GM19193 (cell line): Measurements from ENCODE around the gene RBCK1.

Experiments
- POLR2A ChIP-seq: IDR thresholded peaks from 4 replicates; pipeline ENCODE4 v1.6.1; 2011; ENCODE audit not compliant: insufficient read depth, insufficient read length; ENCODE audit errors: extremely low read depth

RBCK1 gene

GRCh38 chr20:432677-433299, 24.7 kb downstream of the RBCK1 start:
- TF ChIP-seq POLR2A, result no peak

DNA sequence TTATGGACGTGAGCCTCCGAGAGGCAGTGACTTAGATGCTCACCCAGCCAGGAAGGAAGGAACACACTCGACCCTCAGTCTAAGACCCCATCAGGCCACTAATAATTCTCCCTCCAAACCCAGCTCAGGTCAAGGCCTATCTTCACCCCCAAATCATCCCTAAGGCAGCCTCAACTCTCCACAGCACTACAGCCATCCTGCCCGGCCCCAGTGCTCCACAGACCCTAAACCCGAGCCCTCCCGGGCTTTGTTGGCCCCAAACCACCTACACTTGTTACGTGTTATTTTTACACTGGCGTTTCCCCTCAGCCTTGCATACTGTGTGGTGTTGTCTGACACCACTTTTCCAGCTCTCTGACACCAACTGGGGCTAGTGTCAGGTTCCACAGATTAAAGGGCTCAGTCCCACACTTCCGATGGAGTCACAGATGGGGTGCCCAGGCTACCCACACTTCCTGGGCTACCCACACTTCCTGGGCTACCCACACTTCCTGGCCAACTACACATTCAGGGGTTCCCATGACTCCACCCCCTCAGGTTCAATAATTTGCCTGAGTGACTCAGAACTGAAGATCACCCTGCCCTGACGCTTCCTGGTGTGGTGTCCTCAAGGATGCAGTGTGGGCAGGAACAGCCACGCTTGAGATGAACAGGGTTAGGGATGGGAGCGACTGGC, 25.3 kb downstream of the RBCK1 start:
- peak; percentile 55 for TF ChIP-seq POLR2A

DNA sequence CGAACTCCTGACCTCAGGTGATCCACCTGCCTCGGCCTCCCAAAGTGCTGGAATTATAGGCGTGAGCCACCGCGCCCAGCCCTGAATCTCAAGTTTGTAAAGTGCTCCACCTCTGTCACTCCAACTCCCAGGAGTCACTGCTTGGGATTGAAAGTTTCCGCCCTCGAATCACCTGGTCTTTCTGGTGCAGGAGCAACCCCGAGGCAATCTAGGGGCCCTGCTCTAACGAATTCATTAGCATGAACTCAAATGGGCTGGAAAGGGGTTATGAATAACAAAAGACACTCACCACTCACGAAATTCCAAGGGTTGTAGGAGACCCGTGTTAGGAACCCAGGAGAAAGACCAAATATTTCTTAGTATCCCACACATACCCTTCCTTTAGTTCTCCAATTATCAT, 26.1 kb downstream of the RBCK1 start:
- no peak for TF ChIP-seq POLR2A

- TF ChIP-seq POLR2A, result no peak
These were observed 26.7 kb downstream of the RBCK1 start for GRCh38 chr20:434661-435419.

- no peak for TF ChIP-seq POLR2A
These were observed 27.5 kb downstream of the RBCK1 start for GRCh38 chr20:435558-435957.

- no peak for TF ChIP-seq POLR2A
These were observed 28.4 kb downstream of the RBCK1 start for GRCh38 chr20:436476-436875.

GRCh38 chr20:437787-438486, 29.8 kb downstream of the RBCK1 start:
- no peak for TF ChIP-seq POLR2A

DNA sequence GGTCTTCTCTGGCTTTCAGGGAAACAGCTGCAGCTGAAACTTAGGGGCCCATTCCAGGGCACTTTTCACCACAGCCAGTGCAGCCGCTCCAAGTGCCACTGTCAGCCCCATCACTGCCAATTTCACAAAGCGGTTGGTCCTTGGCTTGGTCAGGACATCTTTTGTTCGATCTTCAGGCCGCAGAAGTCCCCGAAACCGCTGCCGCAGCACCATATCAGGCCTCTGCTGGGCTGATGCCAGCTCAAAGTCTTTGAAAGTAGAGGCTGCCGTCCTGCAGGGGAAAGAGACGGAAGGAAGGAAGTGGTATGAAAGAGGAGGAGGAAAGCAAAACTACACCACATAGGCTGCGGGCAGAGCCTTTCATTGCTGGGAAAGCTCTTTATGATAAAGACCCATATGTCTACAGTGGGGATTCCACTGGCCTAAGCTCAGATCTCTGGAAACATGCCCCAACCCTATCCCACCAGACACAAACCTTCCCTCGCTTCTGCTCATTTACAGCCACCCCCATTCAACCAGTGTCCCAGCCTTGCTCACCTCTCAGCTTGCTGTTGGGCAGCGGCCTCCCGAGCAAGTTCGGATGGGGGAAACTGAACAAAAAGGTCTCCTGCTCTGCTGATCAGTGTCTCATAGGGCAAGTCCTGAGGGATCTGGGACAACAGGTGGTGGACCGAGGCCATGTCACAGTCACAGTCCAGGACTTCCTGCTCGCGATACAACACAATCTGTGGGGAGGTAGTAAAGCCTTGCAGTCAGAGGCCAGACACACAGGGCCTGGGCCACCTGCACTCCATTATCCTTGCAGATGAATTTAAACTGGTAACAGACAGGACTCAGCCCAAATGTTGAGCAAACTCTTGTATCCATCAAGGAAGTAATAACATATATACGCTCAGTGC, 30.7 kb downstream of the RBCK1 start:
- no peak for TF ChIP-seq POLR2A

- no peak for TF ChIP-seq POLR2A
These were observed 32.0 kb downstream of the RBCK1 start for GRCh38 chr20:440148-440547.

GRCh38 chr20:440636-441035, 32.5 kb downstream of the RBCK1 start:
- TF ChIP-seq POLR2A, result no peak

DNA sequence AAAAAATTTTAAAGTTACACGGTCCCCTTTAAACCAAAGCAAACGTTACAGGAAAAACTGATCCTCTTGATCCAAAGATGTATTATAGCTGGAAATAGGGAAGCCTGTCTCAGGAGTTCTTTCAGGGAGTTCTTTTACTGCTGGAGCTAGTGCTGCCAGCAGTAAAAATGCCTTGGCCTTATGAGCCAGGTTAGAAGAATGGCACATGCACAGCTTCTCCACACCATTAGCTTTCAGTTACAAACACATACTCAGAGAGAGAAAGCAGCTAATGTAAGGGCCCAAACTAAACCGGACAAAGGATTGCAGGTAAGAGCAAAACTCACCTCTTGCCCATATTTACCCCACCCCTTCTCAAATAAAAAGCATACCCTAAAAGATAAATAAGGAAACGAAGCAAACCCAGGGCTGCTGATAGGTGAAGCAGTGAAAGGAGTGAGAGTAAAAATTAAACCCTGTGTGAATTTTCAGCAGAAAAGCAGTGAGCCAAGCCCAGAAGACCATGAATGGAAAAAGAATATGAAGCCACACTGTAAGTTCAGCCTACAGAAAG, 35.2 kb downstream of the RBCK1 start:
- no peak for TF ChIP-seq POLR2A

DNA sequence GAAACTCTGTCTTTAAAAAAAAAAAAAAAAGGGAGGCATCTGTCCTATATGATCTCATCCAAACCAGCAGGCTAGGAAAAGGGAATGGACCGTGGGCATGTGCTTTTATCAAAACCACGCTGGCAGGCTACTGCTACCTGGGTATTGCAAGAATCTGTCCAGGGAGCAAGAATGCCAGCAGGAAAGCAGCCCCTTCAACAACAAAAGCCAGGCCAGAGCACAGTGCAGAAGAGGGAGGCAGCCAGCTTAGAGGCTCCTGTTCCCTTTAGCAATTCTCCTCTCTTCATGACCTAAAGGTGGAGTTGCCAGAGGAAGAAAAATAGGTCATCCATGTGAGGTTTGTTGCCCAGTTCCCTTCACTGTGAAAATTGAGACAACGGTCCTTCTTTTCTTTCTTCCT, 36.0 kb downstream of the RBCK1 start:
- TF ChIP-seq POLR2A, result no peak

DNA sequence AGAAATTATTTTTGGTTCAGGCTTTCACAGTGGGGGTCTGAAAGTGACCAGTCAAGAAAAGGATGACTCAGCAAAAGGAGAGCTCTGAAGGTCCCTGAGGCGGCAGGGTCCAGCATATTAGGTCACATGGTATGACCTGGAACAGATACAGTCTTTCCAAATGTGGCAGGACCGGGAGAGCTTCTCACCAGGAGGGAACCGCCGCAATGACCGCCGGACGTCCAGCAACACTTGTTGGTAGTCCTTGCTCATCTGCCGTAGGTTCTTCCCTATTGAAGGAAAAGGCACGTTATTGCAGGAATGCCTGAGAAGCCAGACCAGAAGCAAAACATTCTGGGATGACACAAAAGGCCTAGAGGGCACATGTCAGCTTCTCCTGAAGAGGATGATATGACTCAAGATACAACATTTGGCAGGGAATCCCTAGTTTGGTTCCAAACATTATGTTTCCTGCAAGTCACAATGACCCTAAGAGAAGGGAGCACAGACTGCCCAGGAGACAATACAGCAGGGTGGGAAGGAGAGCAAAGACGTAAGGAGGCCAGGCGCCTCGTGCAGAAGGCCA, 36.8 kb downstream of the RBCK1 start:
- TF ChIP-seq POLR2A, result no peak

GRCh38 chr20:445514-446336, 37.6 kb downstream of the RBCK1 start:
- TF ChIP-seq POLR2A, result no peak

DNA sequence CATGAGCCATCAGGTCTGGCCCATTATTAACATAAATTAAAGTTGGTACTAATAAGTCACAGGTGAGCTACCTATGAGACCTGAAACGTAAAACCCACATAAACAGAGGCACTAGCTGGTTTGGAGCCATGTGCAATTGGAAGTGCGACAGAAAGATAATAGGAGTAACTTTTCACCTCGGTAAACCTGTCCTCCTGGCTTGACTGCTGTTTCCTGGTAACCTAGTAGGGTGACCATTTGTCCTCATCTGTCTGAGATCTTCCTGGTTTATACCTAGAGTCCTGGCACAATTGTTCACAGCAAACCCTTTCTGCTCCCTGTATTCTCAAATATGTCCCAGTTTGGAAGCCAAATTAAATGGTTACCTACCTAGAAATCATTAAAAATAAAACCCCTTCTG, 46.9 kb downstream of the RBCK1 start:
- TF ChIP-seq POLR2A, result no peak
